ENCODE results near the gene GPR62. TPM values are rescaled to one million over a fixed set of nuclear protein-coding genes. Genes with fewer than 3 reads are reported as not detected.

The GPR62 gene
- total RNA-seq, 2 experiments from 2014 or later: not detected

DNA sequence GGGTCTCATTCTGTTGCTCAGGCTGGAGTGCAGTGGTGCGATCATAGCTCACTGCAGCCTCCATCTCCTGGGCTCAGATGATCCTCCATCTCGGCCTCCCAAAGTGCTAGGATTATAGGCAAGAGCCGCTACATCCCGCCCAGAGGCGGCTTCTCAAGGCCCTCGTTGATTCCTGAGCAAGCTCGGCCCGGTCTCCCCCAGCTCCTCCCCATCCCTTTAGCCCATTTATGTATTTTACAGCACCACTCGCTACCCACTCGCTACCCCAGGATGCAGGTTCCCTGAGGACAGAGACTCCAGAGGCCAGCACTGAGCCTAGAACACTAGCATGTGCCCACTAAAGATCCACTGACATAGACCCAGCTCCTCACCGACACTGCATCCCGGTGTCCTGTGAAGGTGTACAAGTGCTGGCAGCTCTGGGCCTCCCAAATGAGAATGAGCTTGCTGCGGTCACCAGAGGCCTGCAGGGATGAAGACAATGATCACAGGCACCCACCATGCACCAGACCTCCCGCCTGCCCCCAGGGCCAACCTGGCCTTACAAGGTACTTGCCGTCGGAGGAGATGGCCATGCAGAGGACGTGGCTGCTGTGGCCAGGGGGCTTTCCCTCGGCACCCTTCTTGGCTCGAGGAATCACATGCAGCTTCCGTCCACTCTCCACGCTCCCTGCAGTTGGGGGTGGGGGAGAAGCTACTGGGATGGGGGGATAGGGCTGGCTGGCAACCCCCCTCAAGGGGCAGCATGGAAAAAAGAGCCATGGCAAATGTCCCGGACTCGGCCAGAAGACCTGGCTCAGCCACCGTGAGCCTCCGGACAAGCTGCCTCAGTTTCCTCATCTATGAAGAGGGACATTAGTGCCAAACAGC lies 19.1 kb upstream of the GPR62 start:
- POLR2A ChIA-PET: no interaction called here
- Histone ChIP-seq H3K9me3 (ENCODE audit: low read length) (no peaks in the 10 kb centered on the region), H3K36me3 (ENCODE audit: insufficient read depth, low read length) (peaks cover 80% of the 10 kb centered on the region), H3K4me3 (ENCODE audit: low read depth, low read length, poor library complexity, severe bottlenecking) (no peak overlapping the region), H3K27ac (ENCODE audit: low read depth, low read length, poor library complexity, severe bottlenecking) (no peak overlapping the region), H3K4me1 (ENCODE audit: insufficient read depth, low read length, poor library complexity, severe bottlenecking) (peaks cover 13% of the 10 kb centered on the region), H2AFZ (ENCODE audit: low read length) (no peak overlapping the region), H3K79me2 (ENCODE audit: insufficient read depth, low read depth, low read length) (peaks cover 18% of the 10 kb centered on the region), H3K4me2 (ENCODE audit: low read length) (no peak overlapping the region), H3K9me2 (ENCODE audit: insufficient read depth, low read length) (no peaks in the 10 kb centered on the region), H4K20me1 (ENCODE audit: insufficient read depth, low read length) (no peaks in the 10 kb centered on the region)
- intact Hi-C loops (cut with micrococcal nuclease; ENCODE audit: unreplicated experiment): no loop called here
- CTCF ChIA-PET (ENCODE audit: unreplicated experiment): no interaction called here
- BruUV-seq (replicated peaks): no TSS peak
- no peak for DNase-seq (ENCODE audit: low spot score)
- TF ChIP-seq, protein P1, sequence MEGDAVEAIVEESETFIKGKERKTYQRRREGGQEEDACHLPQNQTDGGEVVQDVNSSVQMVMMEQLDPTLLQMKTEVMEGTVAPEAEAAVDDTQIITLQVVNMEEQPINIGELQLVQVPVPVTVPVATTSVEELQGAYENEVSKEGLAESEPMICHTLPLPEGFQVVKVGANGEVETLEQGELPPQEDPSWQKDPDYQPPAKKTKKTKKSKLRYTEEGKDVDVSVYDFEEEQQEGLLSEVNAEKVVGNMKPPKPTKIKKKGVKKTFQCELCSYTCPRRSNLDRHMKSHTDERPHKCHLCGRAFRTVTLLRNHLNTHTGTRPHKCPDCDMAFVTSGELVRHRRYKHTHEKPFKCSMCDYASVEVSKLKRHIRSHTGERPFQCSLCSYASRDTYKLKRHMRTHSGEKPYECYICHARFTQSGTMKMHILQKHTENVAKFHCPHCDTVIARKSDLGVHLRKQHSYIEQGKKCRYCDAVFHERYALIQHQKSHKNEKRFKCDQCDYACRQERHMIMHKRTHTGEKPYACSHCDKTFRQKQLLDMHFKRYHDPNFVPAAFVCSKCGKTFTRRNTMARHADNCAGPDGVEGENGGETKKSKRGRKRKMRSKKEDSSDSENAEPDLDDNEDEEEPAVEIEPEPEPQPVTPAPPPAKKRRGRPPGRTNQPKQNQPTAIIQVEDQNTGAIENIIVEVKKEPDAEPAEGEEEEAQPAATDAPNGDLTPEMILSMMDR (conservative IDR thresholded peaks at IDR 0.05; ENCODE audit: low read length): no peak

DNA sequence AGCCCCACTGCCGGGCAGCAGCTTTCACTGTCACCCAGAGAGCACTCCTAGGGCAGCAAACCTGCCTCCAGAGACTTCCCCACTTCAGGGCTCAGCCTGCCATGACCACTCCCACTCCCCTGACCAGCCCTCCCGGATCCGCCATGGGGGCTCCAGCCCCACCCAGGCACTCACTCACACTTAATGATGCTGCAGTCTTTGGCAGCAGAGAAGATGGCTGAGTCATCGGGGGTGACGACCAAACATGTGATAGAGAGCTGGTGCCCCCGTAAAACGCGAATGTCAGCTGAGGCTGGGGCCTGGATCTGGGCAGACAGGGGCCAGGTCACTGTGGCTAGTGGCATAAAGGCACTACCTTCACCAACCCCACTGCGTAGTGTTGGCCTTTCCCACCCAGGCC lies 18.2 kb upstream of the GPR62 start:
- Histone ChIP-seq H4K20me1 (ENCODE audit: insufficient read depth, low read length) (no peaks in the 10 kb centered on the region), H3K4me1 (ENCODE audit: insufficient read depth, low read length, poor library complexity, severe bottlenecking) (peaks cover 13% of the 10 kb centered on the region), H3K9me2 (ENCODE audit: insufficient read depth, low read length) (no peaks in the 10 kb centered on the region), H3K79me2 (ENCODE audit: insufficient read depth, low read depth, low read length) (peaks cover 23% of the 10 kb centered on the region), H3K36me3 (ENCODE audit: insufficient read depth, low read length) (peaks cover 74% of the 10 kb centered on the region), H3K4me3 (ENCODE audit: low read depth, low read length, poor library complexity, severe bottlenecking) (no peak overlapping the region), H3K27ac (ENCODE audit: low read depth, low read length, poor library complexity, severe bottlenecking) (no peak overlapping the region), H3K4me2 (ENCODE audit: low read length) (no peak overlapping the region), H3K9me3 (ENCODE audit: low read length) (no peaks in the 10 kb centered on the region), H2AFZ (ENCODE audit: low read length) (no peak overlapping the region)
- DNase-seq (ENCODE audit: low spot score): no peak
- POLR2A ChIA-PET: no interaction called here
- CTCF ChIA-PET (ENCODE audit: unreplicated experiment): no interaction called here
- intact Hi-C loops (cut with micrococcal nuclease; ENCODE audit: unreplicated experiment): no loop called here
- TF ChIP-seq, protein P1 (conservative IDR thresholded peaks at IDR 0.05; ENCODE audit: low read length): no peak
- TF ChIP-seq EZH2phosphoT487 (IDR thresholded peaks at IDR 0.05; ENCODE audit: borderline replicate concordance, low read depth, low read length): no peak
- BruUV-seq (replicated peaks): no TSS peak

Measured in OCI-LY7 (cell line).